Lower leg skin (tissue), 4 donors: ENCODE measurements around the gene MYOT. TPM values are rescaled to one million over a fixed set of nuclear protein-coding genes. Genes with fewer than 3 reads are reported as not detected.

Experiments used
- DNase-seq, 2 donors: peaks; one replicate each; pipeline ENCODE4 v3.0.0-alpha.2; 2019; ENCODE audit warnings: low spot score in 2 of 2
- H3K4me3 ChIP-seq: fragments of 200-600 bp; sonication (generic); 2 replicates; pipeline ENCODE4 v1.5.1; 2017; ENCODE audit warnings: mild to moderate bottlenecking, low read depth; ENCODE audit not compliant: poor library complexity, severe bottlenecking
- POLR2A ChIP-seq, 2 donors: fragments of 450-650 bp; IDR thresholded peaks; one replicate each; pipeline ENCODE4 v1.6.1; 2016 to 2017; ENCODE audit warnings: antibody characterized with exemption in 2 of 2, mild to moderate bottlenecking in 1 of 2, moderate library complexity in 1 of 2
- WGBS, 2 donors: methylation state at CpG; one replicate each; pipeline ENCODE4 v1.1.5; 2018; 5-methylcytosine and 5-hydroxymethylcytosine counted together
- intact Hi-C: fragments of 100-400 bp; cut with DNase I; formaldehyde crosslinking; loops from one replicate; pipeline ENCODE4 v1.15.0; 2023; ENCODE audit warnings: low total_unique reads
- total RNA-seq, 4 donors: library from RNA; depleted of rRNA; stranded (reverse); fragments of >200 nt; gene quantifications; one replicate each; pipeline ENCODE4 v1.1.0, GENCODE V29; 2016
- TF ChIP-seq, protein P1 (sequence below), 3 donors: fragments of 450-650 bp; IDR thresholded peaks; one replicate each; pipeline ENCODE4 v1.5.1; 2016; ENCODE audit warnings: antibody characterized with exemption in 3 of 3, mild to moderate bottlenecking in 3 of 3, moderate library complexity in 2 of 3

Gene MYOT
- total RNA-seq, 4 donors from 2014 or later, result 0.08 to 3.2 (median 1.2) TPM

DNA sequence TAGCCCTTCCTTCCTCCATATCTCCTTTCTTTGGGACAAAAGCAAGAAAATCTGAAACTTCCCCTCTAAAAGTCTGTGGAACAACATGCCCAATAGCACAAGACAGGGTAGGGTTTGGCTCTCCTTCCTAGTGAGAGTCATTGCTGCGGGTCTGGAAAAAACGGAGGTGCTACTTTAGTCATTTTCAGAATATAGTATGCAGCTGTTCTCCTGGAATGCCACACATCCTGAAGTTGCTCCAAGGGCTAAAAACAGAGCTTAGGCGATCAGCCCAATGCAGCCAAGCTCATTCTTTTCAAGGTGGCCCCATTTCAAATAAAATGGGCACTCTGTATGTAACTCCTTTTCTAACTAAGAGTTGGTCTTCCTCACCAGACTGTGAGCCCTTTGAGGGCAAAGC, 39.5 kb upstream of the MYOT start:
- no peak for DNase-seq
- WGBS, 2 donors, result 62 to 77% methylated on average over 3 of the region's 3 CpGs
- intact Hi-C loops, result no loop called here
- TF ChIP-seq POLR2A (IDR thresholded peaks at IDR 0.05), result no peak
- TF ChIP-seq, protein P1, sequence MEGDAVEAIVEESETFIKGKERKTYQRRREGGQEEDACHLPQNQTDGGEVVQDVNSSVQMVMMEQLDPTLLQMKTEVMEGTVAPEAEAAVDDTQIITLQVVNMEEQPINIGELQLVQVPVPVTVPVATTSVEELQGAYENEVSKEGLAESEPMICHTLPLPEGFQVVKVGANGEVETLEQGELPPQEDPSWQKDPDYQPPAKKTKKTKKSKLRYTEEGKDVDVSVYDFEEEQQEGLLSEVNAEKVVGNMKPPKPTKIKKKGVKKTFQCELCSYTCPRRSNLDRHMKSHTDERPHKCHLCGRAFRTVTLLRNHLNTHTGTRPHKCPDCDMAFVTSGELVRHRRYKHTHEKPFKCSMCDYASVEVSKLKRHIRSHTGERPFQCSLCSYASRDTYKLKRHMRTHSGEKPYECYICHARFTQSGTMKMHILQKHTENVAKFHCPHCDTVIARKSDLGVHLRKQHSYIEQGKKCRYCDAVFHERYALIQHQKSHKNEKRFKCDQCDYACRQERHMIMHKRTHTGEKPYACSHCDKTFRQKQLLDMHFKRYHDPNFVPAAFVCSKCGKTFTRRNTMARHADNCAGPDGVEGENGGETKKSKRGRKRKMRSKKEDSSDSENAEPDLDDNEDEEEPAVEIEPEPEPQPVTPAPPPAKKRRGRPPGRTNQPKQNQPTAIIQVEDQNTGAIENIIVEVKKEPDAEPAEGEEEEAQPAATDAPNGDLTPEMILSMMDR (IDR thresholded peaks at IDR 0.05), result no peak
- H3K4me3 ChIP-seq, result no peak overlapping the region

DNA sequence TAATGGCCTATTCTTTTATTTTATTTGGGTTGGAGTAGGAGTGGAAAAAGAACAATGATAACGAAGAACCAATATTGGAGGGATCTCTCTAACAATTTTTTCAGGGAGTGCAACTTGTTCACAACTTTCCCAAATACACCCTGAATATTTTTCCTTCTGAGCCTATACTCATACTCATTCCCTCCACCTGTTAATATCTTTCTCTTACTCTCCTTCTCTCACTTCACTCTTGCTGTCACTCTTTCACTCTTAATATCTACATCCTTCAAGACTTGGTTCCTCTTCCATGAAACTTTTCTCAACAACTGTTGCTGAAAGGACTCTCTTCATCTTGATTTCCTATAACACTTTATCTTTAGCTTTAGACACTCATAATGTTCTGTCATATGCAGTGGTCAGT, 39.0 kb upstream of the MYOT start:
- intact Hi-C loops, result no loop called here
- WGBS, 2 donors, result 93 to 96% methylated on average over 1 of the region's 1 CpG
- no peak for DNase-seq
- H3K4me3 ChIP-seq, result no peak overlapping the region
- TF ChIP-seq, protein P1 (IDR thresholded peaks at IDR 0.05), result no peak
- TF ChIP-seq POLR2A (IDR thresholded peaks at IDR 0.05), result no peak

DNA sequence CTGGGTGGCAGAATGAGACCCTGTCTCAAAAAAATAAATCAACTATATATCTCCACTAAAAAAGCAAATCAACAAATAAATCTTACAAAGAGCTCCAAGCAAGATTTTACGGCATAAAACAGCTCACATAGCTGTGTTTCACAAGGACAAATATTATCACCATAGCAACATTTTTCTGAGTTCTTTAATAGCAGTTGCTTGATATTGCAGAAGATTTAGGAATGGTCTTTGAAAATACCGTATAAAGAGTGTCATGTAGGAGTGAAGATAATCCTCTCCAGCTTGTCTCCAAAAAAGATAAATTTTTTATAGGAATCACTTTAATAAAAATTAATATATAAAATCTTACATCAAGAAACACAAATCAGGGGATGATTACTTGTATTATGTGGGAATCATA, 36.6 kb upstream of the MYOT start:
- TF ChIP-seq POLR2A (IDR thresholded peaks at IDR 0.05), result no peak
- TF ChIP-seq, protein P1 (IDR thresholded peaks at IDR 0.05), result no peak

DNA sequence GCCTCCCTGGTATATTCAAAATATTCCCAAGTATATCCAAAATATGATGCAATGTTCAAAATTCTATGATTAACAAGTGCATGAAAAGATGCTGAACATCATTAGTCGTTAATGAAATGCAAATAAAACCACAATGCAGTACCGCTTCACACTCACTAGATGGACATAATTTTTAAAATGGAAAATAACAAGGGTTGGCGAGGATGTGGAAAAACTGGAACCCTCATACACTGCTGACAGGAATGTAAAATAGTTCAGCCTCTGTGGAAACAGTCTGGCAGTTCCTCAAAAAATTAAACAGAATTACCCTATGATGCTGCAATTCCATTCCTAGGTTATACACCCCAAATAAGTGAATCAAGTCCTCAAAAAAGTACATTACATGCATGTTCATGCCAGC, 36.1 kb upstream of the MYOT start:
- 64 to 71% methylated on average over 3 of the region's 3 CpGs for WGBS, 2 donors
- no peak for DNase-seq
- TF ChIP-seq, protein P1 (IDR thresholded peaks at IDR 0.05), result no peak
- no peak for TF ChIP-seq POLR2A (IDR thresholded peaks at IDR 0.05)
- H3K4me3 ChIP-seq, result no peak overlapping the region
- intact Hi-C loops, result no loop called here

More for the DNA sequence above, 36.6 kb upstream of the MYOT start:
- no peak overlapping the region for H3K4me3 ChIP-seq
- intact Hi-C loops, result no loop called here
- DNase-seq, result no peak
- 48 to 57% methylated on average over 2 of the region's 2 CpGs for WGBS, 2 donors

DNA sequence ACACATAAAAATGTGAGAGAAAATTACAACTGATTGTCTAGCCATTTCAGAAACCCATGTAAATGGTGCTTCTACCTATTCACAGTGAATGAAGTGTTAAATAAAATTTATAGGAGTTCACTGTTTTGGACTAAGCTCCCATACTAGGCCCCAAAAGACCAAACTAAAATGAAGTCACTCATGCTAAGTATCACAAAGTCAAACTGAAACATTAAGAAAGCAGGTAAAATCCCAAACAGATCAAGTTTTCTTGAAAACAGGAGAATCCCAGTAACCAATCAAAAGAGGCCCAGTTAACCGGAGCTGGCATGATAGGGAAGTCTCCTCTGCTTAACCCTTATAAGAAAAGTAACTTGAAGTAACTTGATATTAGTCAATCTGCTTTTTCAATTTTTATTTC, 35.2 kb upstream of the MYOT start:
- WGBS, 2 donors, result 74 to 85% methylated on average over 1 of the region's 1 CpG
- intact Hi-C loops, result no loop called here
- no peak for DNase-seq
- H3K4me3 ChIP-seq, result no peak overlapping the region
- TF ChIP-seq POLR2A (IDR thresholded peaks at IDR 0.05), result no peak
- TF ChIP-seq, protein P1 (IDR thresholded peaks at IDR 0.05), result no peak

DNA sequence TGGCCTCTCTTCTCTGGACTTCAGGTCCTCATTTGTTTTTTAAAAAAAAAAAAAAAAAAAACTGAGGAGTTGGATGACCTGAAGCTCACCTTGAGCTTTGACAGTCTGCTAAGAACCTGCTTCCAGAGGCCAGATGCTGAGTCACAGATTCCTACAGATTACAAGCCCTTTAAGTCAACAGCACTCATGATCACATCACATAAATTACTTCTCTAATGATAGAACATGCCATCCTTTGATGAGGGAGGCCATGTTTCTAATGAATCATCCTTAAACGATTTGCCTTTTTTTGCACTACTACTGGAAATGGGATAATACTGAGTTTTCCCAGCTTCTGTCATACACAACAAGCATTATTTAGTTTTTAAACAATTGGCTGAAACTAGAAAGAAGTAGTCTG, 34.2 kb upstream of the MYOT start:
- intact Hi-C loops, result no loop called here
- 35 to 38% methylated on average over 1 of the region's 1 CpG for WGBS, 2 donors
- TF ChIP-seq, protein P1 (IDR thresholded peaks at IDR 0.05), result no peak
- no peak for TF ChIP-seq POLR2A (IDR thresholded peaks at IDR 0.05)

More for the DNA sequence above, 34.2 kb upstream of the MYOT start:
- no peak for DNase-seq
- no peak overlapping the region for H3K4me3 ChIP-seq
